ENCODE results near the gene LRP1-AS.

LRP1-AS gene

GRCh38 chr12:57183939-57184725 lies 36.7 kb upstream of the LRP1-AS start:
- no peak overlapping the region for H3K14ac ChIP-seq (ENCODE audit: low read length)
- H2BK120ac ChIP-seq (ENCODE audit: low read depth, low read length), result peak overlapping the region; percentile 19
- H4K8ac ChIP-seq (ENCODE audit: low read depth, low read length), result no peak overlapping the region
- H3K4me2 ChIP-seq (ENCODE audit: insufficient read depth, low read length, poor library complexity, severe bottlenecking), result no peak overlapping the region
- no peak overlapping the region for H3K23ac ChIP-seq (ENCODE audit: low read depth, low read length, poor library complexity)
- H3K18ac ChIP-seq (ENCODE audit: low read length), result no peak overlapping the region
- H3K36me3 ChIP-seq (replicated peaks in 1 of 2; ENCODE audit: control insufficient read depth in 2 of 2, insufficient read depth in 2 of 2, low read length in 2 of 2), result peaks cover 72 to 96% of the 10 kb centered on the region in 2 donors
- H3K9me3 ChIP-seq (replicated peaks in 1 of 2; ENCODE audit: control insufficient read depth in 2 of 2, insufficient read depth in 1 of 2, low read depth in 1 of 2, low read length in 2 of 2), result no peaks in the 10 kb centered on the region
- no peak overlapping the region for H3K4ac ChIP-seq (ENCODE audit: low read length)
- no peak overlapping the region for H2BK12ac ChIP-seq (ENCODE audit: low read length)
- no peak overlapping the region for H3K27ac ChIP-seq (replicated peaks; ENCODE audit: low read length)
- H2AFZ ChIP-seq (ENCODE audit: low read length), result no peak overlapping the region
- H3K9ac ChIP-seq (ENCODE audit: low read depth, low read length, poor library complexity), result peak overlapping the region; percentile 55
- H2BK5ac ChIP-seq (ENCODE audit: low read length), result peak overlapping the region; percentile 61
- no peaks in the 10 kb centered on the region for H3K4me1 ChIP-seq (ENCODE audit: control insufficient read depth in 2 of 2, insufficient read depth in 1 of 2, low read depth in 1 of 2, low read length in 2 of 2)
- no peak for DNase-seq (ENCODE audit: low spot score)
- no peak overlapping the region for H2BK15ac ChIP-seq (ENCODE audit: low read length)
- H4K91ac ChIP-seq (ENCODE audit: low read depth, low read length, poor library complexity), result no peak overlapping the region
- H3K4me3 ChIP-seq (ENCODE audit: low read length in 2 of 2), result peak overlapping the region in 1 of 2 donors; percentile 33
- no peaks in the 10 kb centered on the region for H3K27me3 ChIP-seq (ENCODE audit: control insufficient read depth in 3 of 3, insufficient read depth in 3 of 3, low read depth in 1 of 3, low read length in 3 of 3)
- WGBS, 2 donors (ENCODE audit: extremely low coverage in 2 of 2, insufficient read length in 2 of 2, insufficient replicate concordance in 1 of 2), result no CpG with 5 or more reads among the region's 22 CpGs
- H3K79me1 ChIP-seq (ENCODE audit: low read depth, low read length), result peaks cover 12% of the 10 kb centered on the region
- H2AK5ac ChIP-seq (ENCODE audit: low read depth, low read length), result no peak overlapping the region

GRCh38 chr12:57182918-57183575 lies 35.6 kb upstream of the LRP1-AS start:
- no peak overlapping the region for H3K14ac ChIP-seq (ENCODE audit: low read length)
- no peak overlapping the region for H4K8ac ChIP-seq (ENCODE audit: low read depth, low read length)
- H3K4me1 ChIP-seq (ENCODE audit: control insufficient read depth in 2 of 2, insufficient read depth in 1 of 2, low read depth in 1 of 2, low read length in 2 of 2), result no peaks in the 10 kb centered on the region
- H2AK5ac ChIP-seq (ENCODE audit: low read depth, low read length), result no peak overlapping the region
- H3K23ac ChIP-seq (ENCODE audit: low read depth, low read length, poor library complexity), result no peak overlapping the region
- no peaks in the 10 kb centered on the region for H3K9me3 ChIP-seq (replicated peaks in 1 of 2; ENCODE audit: control insufficient read depth in 2 of 2, insufficient read depth in 1 of 2, low read depth in 1 of 2, low read length in 2 of 2)
- H2BK12ac ChIP-seq (ENCODE audit: low read length), result no peak overlapping the region
- peaks cover 14% of the 10 kb centered on the region for H3K79me1 ChIP-seq (ENCODE audit: low read depth, low read length)
- no peak overlapping the region for H3K18ac ChIP-seq (ENCODE audit: low read length)
- H4K91ac ChIP-seq (ENCODE audit: low read depth, low read length, poor library complexity), result no peak overlapping the region
- WGBS, 2 donors (ENCODE audit: extremely low coverage in 2 of 2, insufficient read length in 2 of 2, insufficient replicate concordance in 1 of 2), result no CpG with 5 or more reads among the region's 13 CpGs
- H2AFZ ChIP-seq (ENCODE audit: low read length), result no peak overlapping the region
- H3K36me3 ChIP-seq (replicated peaks in 1 of 2; ENCODE audit: control insufficient read depth in 2 of 2, insufficient read depth in 2 of 2, low read length in 2 of 2), result peaks cover 75 to 96% of the 10 kb centered on the region in 2 donors
- no peak overlapping the region for H2BK15ac ChIP-seq (ENCODE audit: low read length)
- H3K27me3 ChIP-seq (ENCODE audit: control insufficient read depth in 3 of 3, insufficient read depth in 3 of 3, low read depth in 1 of 3, low read length in 3 of 3), result no peaks in the 10 kb centered on the region
- no peak overlapping the region for H3K4me2 ChIP-seq (ENCODE audit: insufficient read depth, low read length, poor library complexity, severe bottlenecking)
- peak overlapping the region; percentile 55 for H3K9ac ChIP-seq (ENCODE audit: low read depth, low read length, poor library complexity)
- no peak overlapping the region for H2BK120ac ChIP-seq (ENCODE audit: low read depth, low read length)
- no peak overlapping the region for H2BK5ac ChIP-seq (ENCODE audit: low read length)
- peak; percentile 63 for DNase-seq (ENCODE audit: low spot score)
- H3K27ac ChIP-seq (replicated peaks; ENCODE audit: low read length), result no peak overlapping the region
- no peak overlapping the region for H3K4ac ChIP-seq (ENCODE audit: low read length)
- no peak overlapping the region for H3K4me3 ChIP-seq (ENCODE audit: low read length in 2 of 2)

- Histone ChIP-seq H2BK15ac (ENCODE audit: low read length) (no peak overlapping the region), H3K9ac (ENCODE audit: low read depth, low read length, poor library complexity) (no peak overlapping the region), H2BK5ac (ENCODE audit: low read length) (no peak overlapping the region), H3K18ac (ENCODE audit: low read length) (no peak overlapping the region), H3K9me3 (replicated peaks in 1 of 2; ENCODE audit: control insufficient read depth in 2 of 2, insufficient read depth in 1 of 2, low read depth in 1 of 2, low read length in 2 of 2) (no peaks in the 10 kb centered on the region), H3K79me1 (ENCODE audit: low read depth, low read length) (peaks cover 14% of the 10 kb centered on the region), H3K14ac (ENCODE audit: low read length) (no peak overlapping the region), H2BK12ac (ENCODE audit: low read length) (no peak overlapping the region), H3K27me3 (ENCODE audit: control insufficient read depth in 3 of 3, insufficient read depth in 3 of 3, low read depth in 1 of 3, low read length in 3 of 3) (no peaks in the 10 kb centered on the region), H3K4me3 (ENCODE audit: low read length in 2 of 2) (no peak overlapping the region), H3K4me2 (ENCODE audit: insufficient read depth, low read length, poor library complexity, severe bottlenecking) (no peak overlapping the region), H2AFZ (ENCODE audit: low read length) (no peak overlapping the region), H3K27ac (replicated peaks; ENCODE audit: low read length) (no peak overlapping the region), H2AK5ac (ENCODE audit: low read depth, low read length) (no peak overlapping the region), H4K8ac (ENCODE audit: low read depth, low read length) (no peak overlapping the region), H3K4me1 (ENCODE audit: control insufficient read depth in 2 of 2, insufficient read depth in 1 of 2, low read depth in 1 of 2, low read length in 2 of 2) (no peaks in the 10 kb centered on the region), H3K23ac (ENCODE audit: low read depth, low read length, poor library complexity) (no peak overlapping the region), H2BK120ac (ENCODE audit: low read depth, low read length) (no peak overlapping the region), H3K36me3 (replicated peaks in 1 of 2; ENCODE audit: control insufficient read depth in 2 of 2, insufficient read depth in 2 of 2, low read length in 2 of 2) (peaks cover 71 to 96% of the 10 kb centered on the region in 2 donors), H3K4ac (ENCODE audit: low read length) (no peak overlapping the region), H4K91ac (ENCODE audit: low read depth, low read length, poor library complexity) (no peak overlapping the region)
- no peak for DNase-seq (ENCODE audit: low spot score)
- WGBS, 2 donors (ENCODE audit: extremely low coverage in 2 of 2, insufficient read length in 2 of 2, insufficient replicate concordance in 1 of 2), result no CpG with 5 or more reads among the region's 5 CpGs
Observed at GRCh38 chr12:57181561-57182155, 34.2 kb upstream of the LRP1-AS start.

- H2AK5ac ChIP-seq (ENCODE audit: low read depth, low read length), result no peak overlapping the region
- H4K8ac ChIP-seq (ENCODE audit: low read depth, low read length), result no peak overlapping the region
- H3K14ac ChIP-seq (ENCODE audit: low read length), result no peak overlapping the region
- H3K27ac ChIP-seq (replicated peaks; ENCODE audit: low read length), result no peak overlapping the region
- no peak overlapping the region for H3K23ac ChIP-seq (ENCODE audit: low read depth, low read length, poor library complexity)
- H3K9me3 ChIP-seq (replicated peaks in 1 of 2; ENCODE audit: control insufficient read depth in 2 of 2, insufficient read depth in 1 of 2, low read depth in 1 of 2, low read length in 2 of 2), result no peaks in the 10 kb centered on the region
- no peak for DNase-seq (ENCODE audit: low spot score)
- no peak overlapping the region for H2BK5ac ChIP-seq (ENCODE audit: low read length)
- H3K4ac ChIP-seq (ENCODE audit: low read length), result no peak overlapping the region
- H3K36me3 ChIP-seq (replicated peaks in 1 of 2; ENCODE audit: control insufficient read depth in 2 of 2, insufficient read depth in 2 of 2, low read length in 2 of 2), result peaks cover 69 to 96% of the 10 kb centered on the region in 2 donors
- no peak overlapping the region for H4K91ac ChIP-seq (ENCODE audit: low read depth, low read length, poor library complexity)
- no peak overlapping the region for H3K18ac ChIP-seq (ENCODE audit: low read length)
- H2BK120ac ChIP-seq (ENCODE audit: low read depth, low read length), result no peak overlapping the region
- no peak overlapping the region for H2BK15ac ChIP-seq (ENCODE audit: low read length)
- H3K27me3 ChIP-seq (ENCODE audit: control insufficient read depth in 3 of 3, insufficient read depth in 3 of 3, low read depth in 1 of 3, low read length in 3 of 3), result no peaks in the 10 kb centered on the region
- H3K9ac ChIP-seq (ENCODE audit: low read depth, low read length, poor library complexity), result peak overlapping the region; percentile 79
- peak overlapping the region; percentile 64 for H2BK12ac ChIP-seq (ENCODE audit: low read length)
- no peak overlapping the region for H3K4me3 ChIP-seq (ENCODE audit: low read length in 2 of 2)
- peaks cover 14% of the 10 kb centered on the region for H3K79me1 ChIP-seq (ENCODE audit: low read depth, low read length)
- H3K4me2 ChIP-seq (ENCODE audit: insufficient read depth, low read length, poor library complexity, severe bottlenecking), result no peak overlapping the region
- no peaks in the 10 kb centered on the region for H3K4me1 ChIP-seq (ENCODE audit: control insufficient read depth in 2 of 2, insufficient read depth in 1 of 2, low read depth in 1 of 2, low read length in 2 of 2)
- no peak overlapping the region for H2AFZ ChIP-seq (ENCODE audit: low read length)
- WGBS, 2 donors (ENCODE audit: extremely low coverage in 2 of 2, insufficient read length in 2 of 2, insufficient replicate concordance in 1 of 2), result no CpG with 5 or more reads among the region's 9 CpGs
Observed at GRCh38 chr12:57181072-57181471, 33.7 kb upstream of the LRP1-AS start.

All from neuronal stem cell (in vitro differentiated cells).